ENCODE results near the gene KRT4.
"Not testable (repeated sequence)": the region's sequence is repeated elsewhere in the genome, so short reads cannot be mapped to it uniquely, and the experiment has no call there.

KRT4 gene

GRCh38 chr12:52765702-52766101, 48.2 kb downstream of the KRT4 start:
- TF ChIP-seq FOXP2 (optimal IDR thresholded peaks at IDR 0.05; ENCODE audit: control extremely low read depth, extremely low read length, insufficient read depth) (no peak), EZH2 (IDR thresholded peaks at IDR 0.05) (no peak), POLR2AphosphoS5 (IDR thresholded peaks at IDR 0.05; ENCODE audit: borderline replicate concordance, low read depth, low read length) (no peak)

GRCh38 chr12:52763991-52764390, 49.9 kb downstream of the KRT4 start:
- Histone ChIP-seq H3K36me3 (ENCODE audit: insufficient read depth, low read length) (no peaks in the 10 kb centered on the region), H3K9me3 (ENCODE audit: low read depth, low read length) (no peaks in the 10 kb centered on the region), H3K27ac (no peak overlapping the region), H3K4me3 (no peak overlapping the region), H3K9ac (ENCODE audit: insufficient read length) (no peak overlapping the region)
- TF ChIP-seq POLR2AphosphoS5 (IDR thresholded peaks at IDR 0.05; ENCODE audit: borderline replicate concordance, low read depth, low read length): no peak
- no peak for TF ChIP-seq EZH2 (IDR thresholded peaks at IDR 0.05)
- TF ChIP-seq FOXP2 (optimal IDR thresholded peaks at IDR 0.05; ENCODE audit: control extremely low read depth, extremely low read length, insufficient read depth): no peak
- no peak for DNase-seq (ENCODE audit: low read depth, low spot score)

More at GRCh38 chr12:52765702-52766101, 48.2 kb downstream of the KRT4 start:
- DNase-seq (ENCODE audit: low read depth, low spot score): no peak
- no peaks in the 10 kb centered on the region for H3K9me3 ChIP-seq (ENCODE audit: low read depth, low read length)
- H3K27ac ChIP-seq: no peak overlapping the region
- H3K9ac ChIP-seq (ENCODE audit: insufficient read length): no peak overlapping the region
- H3K4me3 ChIP-seq: no peak overlapping the region
- no peaks in the 10 kb centered on the region for H3K36me3 ChIP-seq (ENCODE audit: insufficient read depth, low read length)

- H3K27ac ChIP-seq: no peak overlapping the region
- H3K36me3 ChIP-seq (ENCODE audit: insufficient read depth, low read length): no peaks in the 10 kb centered on the region
- DNase-seq (ENCODE audit: low read depth, low spot score): no peak
- no peak overlapping the region for H3K9ac ChIP-seq (ENCODE audit: insufficient read length)
- H3K4me3 ChIP-seq: no peak overlapping the region
- no peak for TF ChIP-seq POLR2AphosphoS5 (IDR thresholded peaks at IDR 0.05; ENCODE audit: borderline replicate concordance, low read depth, low read length)
- no peak for TF ChIP-seq FOXP2 (optimal IDR thresholded peaks at IDR 0.05; ENCODE audit: control extremely low read depth, extremely low read length, insufficient read depth)
- TF ChIP-seq EZH2 (IDR thresholded peaks at IDR 0.05): no peak
- H3K9me3 ChIP-seq (ENCODE audit: low read depth, low read length): no peaks in the 10 kb centered on the region
These were observed 50.8 kb downstream of the KRT4 start for GRCh38 chr12:52763036-52763659.

- TF ChIP-seq EZH2 (IDR thresholded peaks at IDR 0.05) (no peak), POLR2AphosphoS5 (IDR thresholded peaks at IDR 0.05; ENCODE audit: borderline replicate concordance, low read depth, low read length) (no peak), FOXP2 (optimal IDR thresholded peaks at IDR 0.05; ENCODE audit: control extremely low read depth, extremely low read length, insufficient read depth) (no peak)
- Histone ChIP-seq H3K4me3 (no peak overlapping the region), H3K27ac (no peak overlapping the region), H3K9ac (ENCODE audit: insufficient read length) (no peak overlapping the region), H3K36me3 (ENCODE audit: insufficient read depth, low read length) (no peaks in the 10 kb centered on the region), H3K9me3 (ENCODE audit: low read depth, low read length) (no peaks in the 10 kb centered on the region)
- no peak for DNase-seq (ENCODE audit: low read depth, low spot score)
These were observed 52.1 kb downstream of the KRT4 start for GRCh38 chr12:52761802-52762201.

GRCh38 chr12:52761218-52761617, 52.7 kb downstream of the KRT4 start:
- not testable (repeated sequence) for H3K9me3 ChIP-seq (ENCODE audit: low read depth, low read length); H3K4me3 ChIP-seq; H3K36me3 ChIP-seq (ENCODE audit: insufficient read depth, low read length); H3K27ac ChIP-seq; H3K9ac ChIP-seq (ENCODE audit: insufficient read length); DNase-seq (ENCODE audit: low read depth, low spot score)

GRCh38 chr12:52760623-52761022, 53.3 kb downstream of the KRT4 start:
- Histone ChIP-seq H3K36me3 (ENCODE audit: insufficient read depth, low read length) (no peaks in the 10 kb centered on the region), H3K27ac (no peak overlapping the region), H3K9me3 (ENCODE audit: low read depth, low read length) (no peaks in the 10 kb centered on the region), H3K9ac (ENCODE audit: insufficient read length) (no peak overlapping the region), H3K4me3 (no peak overlapping the region)
- DNase-seq (ENCODE audit: low read depth, low spot score): no peak
- TF ChIP-seq FOXP2 (optimal IDR thresholded peaks at IDR 0.05; ENCODE audit: control extremely low read depth, extremely low read length, insufficient read depth): no peak
- TF ChIP-seq POLR2AphosphoS5 (IDR thresholded peaks at IDR 0.05; ENCODE audit: borderline replicate concordance, low read depth, low read length): no peak
- no peak for TF ChIP-seq EZH2 (IDR thresholded peaks at IDR 0.05)

GRCh38 chr12:52759695-52760094, 54.2 kb downstream of the KRT4 start:
- DNase-seq (ENCODE audit: low read depth, low spot score): no peak
- Histone ChIP-seq H3K9ac (ENCODE audit: insufficient read length) (no peak overlapping the region), H3K9me3 (ENCODE audit: low read depth, low read length) (no peaks in the 10 kb centered on the region), H3K27ac (no peak overlapping the region), H3K36me3 (ENCODE audit: insufficient read depth, low read length) (no peaks in the 10 kb centered on the region), H3K4me3 (no peak overlapping the region)
- TF ChIP-seq POLR2AphosphoS5 (IDR thresholded peaks at IDR 0.05; ENCODE audit: borderline replicate concordance, low read depth, low read length): no peak
- no peak for TF ChIP-seq EZH2 (IDR thresholded peaks at IDR 0.05)

- no peaks in the 10 kb centered on the region for H3K9me3 ChIP-seq (ENCODE audit: low read depth, low read length)
- no peaks in the 10 kb centered on the region for H3K36me3 ChIP-seq (ENCODE audit: insufficient read depth, low read length)
- no peak overlapping the region for H3K9ac ChIP-seq (ENCODE audit: insufficient read length)
- no peak overlapping the region for H3K27ac ChIP-seq
- H3K4me3 ChIP-seq: no peak overlapping the region
- TF ChIP-seq POLR2AphosphoS5 (IDR thresholded peaks at IDR 0.05; ENCODE audit: borderline replicate concordance, low read depth, low read length) (no peak), FOXP2 (optimal IDR thresholded peaks at IDR 0.05; ENCODE audit: control extremely low read depth, extremely low read length, insufficient read depth) (no peak), EZH2 (IDR thresholded peaks at IDR 0.05) (no peak)
- DNase-seq (ENCODE audit: low read depth, low spot score): no peak
These were observed 54.7 kb downstream of the KRT4 start for GRCh38 chr12:52759218-52759617.

- H3K9me3 ChIP-seq (ENCODE audit: low read depth, low read length): no peaks in the 10 kb centered on the region
- no peak overlapping the region for H3K9ac ChIP-seq (ENCODE audit: insufficient read length)
- no peak overlapping the region for H3K4me3 ChIP-seq
- no peak for DNase-seq (ENCODE audit: low read depth, low spot score)
- TF ChIP-seq FOXP2 (optimal IDR thresholded peaks at IDR 0.05; ENCODE audit: control extremely low read depth, extremely low read length, insufficient read depth) (no peak), EZH2 (IDR thresholded peaks at IDR 0.05) (no peak), POLR2AphosphoS5 (IDR thresholded peaks at IDR 0.05; ENCODE audit: borderline replicate concordance, low read depth, low read length) (no peak)
- H3K36me3 ChIP-seq (ENCODE audit: insufficient read depth, low read length): no peaks in the 10 kb centered on the region
- H3K27ac ChIP-seq: no peak overlapping the region
These were observed 56.3 kb downstream of the KRT4 start for GRCh38 chr12:52757449-52758176.

Measured in SK-N-MC (cell line).